Activated CD8-positive, alpha-beta memory T cell treated with anti-CD3 and anti-CD28 coated beads, Interleukin-2, amount 50 U/mL, for 1 hour (primary cell): Measurements from ENCODE around the gene LAMC1.

Experiments
- DNase-seq: peaks from one replicate; pipeline ENCODE4 v3.0.0-alpha.2; 2020; ENCODE audit errors: extremely low read depth

LAMC1 gene

GRCh38 chr1:183105449-183105848 lies 82.2 kb downstream of the LAMC1 start:
- no peak for DNase-seq

- no peak for DNase-seq
Observed at GRCh38 chr1:183106166-183106565, 82.9 kb downstream of the LAMC1 start.

- no peak for DNase-seq
Observed at GRCh38 chr1:183106746-183107145, 83.5 kb downstream of the LAMC1 start.

GRCh38 chr1:183110326-183110880 lies 87.2 kb downstream of the LAMC1 start:
- no peak for DNase-seq

- no peak for DNase-seq
Observed at GRCh38 chr1:183114441-183114840, 91.2 kb downstream of the LAMC1 start.

GRCh38 chr1:183116416-183116815 lies 93.2 kb downstream of the LAMC1 start:
- DNase-seq: no peak

- no peak for DNase-seq
Observed at GRCh38 chr1:183121609-183122008, 98.4 kb downstream of the LAMC1 start.

GRCh38 chr1:183124259-183124658 lies 101.0 kb downstream of the LAMC1 start:
- no peak for DNase-seq

- DNase-seq: no peak
Observed at GRCh38 chr1:183125279-183125999, 102.2 kb downstream of the LAMC1 start.

- DNase-seq: no peak
Observed at GRCh38 chr1:183126000-183126366, 102.8 kb downstream of the LAMC1 start.

GRCh38 chr1:183126528-183126927 lies 103.3 kb downstream of the LAMC1 start:
- no peak for DNase-seq

DNA sequence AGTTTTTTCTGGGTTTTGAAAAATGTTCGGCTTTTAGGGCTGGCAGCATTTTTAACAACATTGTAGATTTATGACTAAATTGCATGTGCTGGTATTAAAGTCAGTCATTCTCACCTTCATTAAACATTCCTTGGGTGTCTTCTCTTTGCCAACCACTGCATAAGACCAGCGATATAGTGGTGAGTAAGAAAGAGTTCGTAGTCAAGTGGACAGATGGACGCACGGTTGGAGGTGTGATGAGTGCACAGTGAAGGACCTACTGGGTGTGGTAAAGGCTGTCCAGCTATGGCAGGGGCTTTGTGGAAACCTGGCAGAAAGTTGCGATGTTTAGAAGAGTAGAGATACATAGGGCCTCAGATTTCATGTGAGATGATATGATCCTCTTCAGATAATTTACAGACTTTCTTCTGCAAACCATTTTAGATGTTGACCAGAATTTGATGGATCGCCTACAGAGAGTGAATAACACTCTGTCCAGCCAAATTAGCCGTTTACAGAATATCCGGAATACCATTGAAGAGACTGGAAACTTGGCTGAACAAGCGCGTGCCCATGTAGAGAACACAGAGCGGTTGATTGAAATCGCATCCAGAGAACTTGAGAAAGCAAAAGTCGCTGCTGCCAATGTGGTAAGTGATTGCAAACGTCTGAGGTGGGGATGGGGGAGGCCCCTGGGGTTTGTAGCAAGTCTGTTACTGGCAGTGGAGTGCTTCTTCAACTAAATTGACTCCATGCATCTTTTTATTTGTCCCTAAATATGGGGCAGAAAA lies 106.9 kb downstream of the LAMC1 start:
- no peak for DNase-seq

DNA sequence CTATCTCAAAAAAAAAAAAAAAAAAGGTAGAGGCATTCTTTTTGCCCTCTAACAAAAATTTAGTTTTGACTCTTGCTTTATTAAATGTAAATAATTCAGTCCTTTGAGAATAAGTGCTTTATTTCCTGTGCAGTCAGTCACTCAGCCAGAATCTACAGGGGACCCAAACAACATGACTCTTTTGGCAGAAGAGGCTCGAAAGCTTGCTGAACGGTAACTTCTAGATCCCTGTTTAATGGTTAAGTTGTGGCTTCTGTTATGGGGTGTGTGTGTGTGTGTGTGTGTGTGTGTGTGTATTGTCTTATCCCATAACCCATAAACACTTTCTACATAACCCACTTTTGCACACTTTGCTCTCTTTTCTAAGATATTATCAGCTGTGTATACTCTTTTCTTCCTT lies 107.9 kb downstream of the LAMC1 start:
- DNase-seq: no peak

GRCh38 chr1:183135336-183135735 lies 112.1 kb downstream of the LAMC1 start:
- no peak for DNase-seq

GRCh38 chr1:183137782-183138181 lies 114.6 kb downstream of the LAMC1 start:
- DNase-seq: no peak

- no peak for DNase-seq
Observed at GRCh38 chr1:183138301-183138700, 115.1 kb downstream of the LAMC1 start.

- DNase-seq: no peak
Observed at GRCh38 chr1:183139281-183139942, 116.2 kb downstream of the LAMC1 start.

DNA sequence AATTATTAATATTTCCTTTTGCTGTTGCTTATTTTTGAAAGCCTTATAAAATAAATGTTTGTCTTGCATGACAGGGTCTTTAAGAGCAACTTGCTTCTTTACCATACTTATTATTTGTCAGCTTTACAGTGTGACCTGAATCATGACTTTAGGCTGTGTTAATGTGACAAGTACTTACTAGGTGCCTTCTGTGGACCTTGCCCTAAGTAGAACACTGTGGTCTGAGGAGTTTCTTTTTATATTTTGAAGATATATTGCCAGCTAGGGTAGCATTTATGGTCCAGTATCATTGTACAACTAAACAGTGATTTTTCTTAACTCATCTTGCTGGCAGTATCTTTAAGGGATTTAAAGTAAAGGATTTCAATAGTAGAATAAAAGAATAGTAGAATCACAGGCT lies 117.4 kb downstream of the LAMC1 start:
- no peak for DNase-seq

DNA sequence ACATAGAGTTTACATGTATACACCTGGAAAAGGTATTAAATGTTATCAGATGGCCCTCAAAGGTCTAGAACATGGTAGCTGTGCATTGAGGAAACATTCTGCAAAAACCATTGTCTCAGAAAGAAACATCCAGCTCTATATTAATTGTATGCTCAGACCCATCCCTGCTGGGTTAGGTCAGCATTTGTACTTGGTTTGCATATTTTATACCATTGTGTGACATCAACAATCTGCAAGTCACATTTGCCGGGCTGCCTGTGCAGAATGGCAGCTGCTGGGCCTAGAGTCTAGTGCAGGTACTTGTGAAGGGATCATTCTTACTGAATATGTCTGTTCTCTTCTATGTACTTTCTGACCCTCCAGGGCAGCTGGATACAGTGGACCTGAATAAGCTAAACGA lies 119.0 kb downstream of the LAMC1 start:
- DNase-seq: no peak

GRCh38 chr1:183143576-183144315 lies 120.5 kb downstream of the LAMC1 start:
- no peak for DNase-seq

DNA sequence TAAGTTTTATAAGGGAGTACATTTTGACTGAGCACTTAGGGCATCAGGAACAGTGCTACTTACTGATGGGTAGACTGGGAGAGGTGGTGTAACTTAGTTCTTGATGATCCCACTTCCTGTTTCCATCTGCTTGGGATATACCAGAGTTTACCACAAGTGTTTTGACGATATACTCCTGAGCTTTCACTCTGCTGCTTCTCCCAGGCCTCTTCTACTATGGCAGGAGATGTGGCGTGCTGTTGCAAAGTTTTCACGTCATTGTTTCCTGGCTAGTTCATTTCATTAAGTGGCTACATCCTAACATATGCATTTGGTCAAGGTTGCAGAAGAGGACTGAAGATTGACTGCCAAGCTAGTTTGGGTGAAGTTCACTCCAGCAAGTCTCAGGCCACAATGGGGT lies 121.5 kb downstream of the LAMC1 start:
- DNase-seq: no peak

GRCh38 chr1:183147735-183148134 lies 124.5 kb downstream of the LAMC1 start:
- DNase-seq: no peak
